ENCODE measurements around the gene TMTC2. TPM values are rescaled to one million over a fixed set of nuclear protein-coding genes. Genes with fewer than 3 reads are reported as not detected.
A peak's percentile ranks its signal among the peaks of the same experiment; 100 is the strongest.

TMTC2 gene
- total RNA-seq = 12.3 and 12.5 TPM in 2 replicates
- long read RNA-seq, partial matches to known transcripts = 1 of 1 reads
- long read RNA-seq, other reads (novel, unspliced or antisense) = 0 of 1 reads

GRCh38 chr12:82686168-82687020, at the start of gene TMTC2:
Gene TMTC2 (plus strand): TSS chr12:82686906.
- peak; percentile 85 for DNase-seq (ENCODE audit: low read depth, low spot score)
- no peaks in the 10 kb centered on the region for H3K9me3 Mint-ChIP-seq
- H3K4me3 Mint-ChIP-seq = peak within 1 kb of the TSS; percentile 92
- peaks cover 29% of the 10 kb centered on the region for H3K4me1 Mint-ChIP-seq
- H3K27ac Mint-ChIP-seq (ENCODE audit: unreplicated experiment) = peak within 1 kb of the TSS; percentile 93
- TF ChIP-seq CTCF (conservative IDR thresholded peaks at IDR 0.05) = no peak
- H3K36me3 Mint-ChIP-seq (ENCODE audit: low read depth) = no peaks in the 10 kb centered on the region
- peaks cover 30% of the 10 kb centered on the region for H3K27me3 Mint-ChIP-seq (ENCODE audit: low read depth)

GRCh38 chr12:82638324-82638723, 48.4 kb upstream of the TMTC2 start:
- DNase-seq (ENCODE audit: low read depth, low spot score) = no peak
- H3K27me3 Mint-ChIP-seq (ENCODE audit: low read depth) = no peaks in the 10 kb centered on the region
- no peaks in the 10 kb centered on the region for H3K36me3 Mint-ChIP-seq (ENCODE audit: low read depth)
- H3K4me1 Mint-ChIP-seq = peaks cover 12% of the 10 kb centered on the region
- no peak for TF ChIP-seq CTCF (conservative IDR thresholded peaks at IDR 0.05)
- H3K27ac Mint-ChIP-seq (ENCODE audit: unreplicated experiment) = peak overlapping the region; percentile 40
- no peak overlapping the region for H3K4me3 Mint-ChIP-seq
- H3K9me3 Mint-ChIP-seq = peaks cover 14% of the 10 kb centered on the region

GRCh38 chr12:82644896-82645295, 41.8 kb upstream of the TMTC2 start:
- no peak for TF ChIP-seq CTCF (conservative IDR thresholded peaks at IDR 0.05)
- H3K4me3 Mint-ChIP-seq = no peak overlapping the region
- no peak for DNase-seq (ENCODE audit: low read depth, low spot score)
- no peaks in the 10 kb centered on the region for H3K27me3 Mint-ChIP-seq (ENCODE audit: low read depth)
- peaks cover 6% of the 10 kb centered on the region for H3K9me3 Mint-ChIP-seq
- H3K4me1 Mint-ChIP-seq = peaks cover 5% of the 10 kb centered on the region
- H3K27ac Mint-ChIP-seq (ENCODE audit: unreplicated experiment) = no peak overlapping the region
- H3K36me3 Mint-ChIP-seq (ENCODE audit: low read depth) = no peaks in the 10 kb centered on the region

- Mint-ChIP-seq H3K27me3 (ENCODE audit: low read depth) (no peaks in the 10 kb centered on the region), H3K36me3 (ENCODE audit: low read depth) (no peaks in the 10 kb centered on the region), H3K4me3 (no peak overlapping the region), H3K9me3 (peaks cover 6% of the 10 kb centered on the region), H3K27ac (ENCODE audit: unreplicated experiment) (no peak overlapping the region), H3K4me1 (peaks cover 7% of the 10 kb centered on the region)
- TF ChIP-seq CTCF (conservative IDR thresholded peaks at IDR 0.05) = no peak
- no peak for DNase-seq (ENCODE audit: low read depth, low spot score)
Measured at GRCh38 chr12:82645414-82645813, 41.3 kb upstream of the TMTC2 start.

- Mint-ChIP-seq H3K9me3 (no peaks in the 10 kb centered on the region), H3K27me3 (ENCODE audit: low read depth) (no peaks in the 10 kb centered on the region), H3K36me3 (ENCODE audit: low read depth) (no peaks in the 10 kb centered on the region), H3K4me3 (no peak overlapping the region), H3K27ac (ENCODE audit: unreplicated experiment) (no peak overlapping the region), H3K4me1 (peaks cover 24% of the 10 kb centered on the region)
- DNase-seq (ENCODE audit: low read depth, low spot score) = no peak
- no peak for TF ChIP-seq CTCF (conservative IDR thresholded peaks at IDR 0.05)
Measured at GRCh38 chr12:82647853-82648252, 38.9 kb upstream of the TMTC2 start.

All from neural crest cell (in vitro differentiated cells).